ENCODE results near the gene TMEM184A.

GRCh38 chr7:1536455-1536742, 19.6 kb downstream of the TMEM184A start:
- TF ChIP-seq CTCF (IDR thresholded peaks at IDR 0.05) (no peak), POLR2A (IDR thresholded peaks at IDR 0.05) (no peak), POLR2AphosphoS5 (IDR thresholded peaks at IDR 0.05) (no peak), EP300 (IDR thresholded peaks at IDR 0.05) (no peak)

Measured in sigmoid colon (tissue), 4 donors.